MM.1S (cell line): ENCODE results near the gene INTS11.

Source experiments
- CTCF ChIP-seq: fragments of 300-600 bp; sonication (generic); IDR thresholded peaks from 2 replicates; pipeline ENCODE4 v1.5.1; 2016; ENCODE audit warnings: antibody characterized with exemption, low read length, mixed read lengths
- EZH2 ChIP-seq: fragments of 300-600 bp; sonication (generic); optimal IDR thresholded peaks from 2 replicates; pipeline ENCODE3; 2017; ENCODE audit warnings: low read depth, mild to moderate bottlenecking, antibody characterized with exemption, low read length, mixed read lengths

- TF ChIP-seq CTCF (no peak), EZH2 (no peak)
These were observed 42.7 kb downstream of the INTS11 start for GRCh38 chr1:1281533-1282321.
